Measurements from ENCODE around the gene POLR1A.

DNA sequence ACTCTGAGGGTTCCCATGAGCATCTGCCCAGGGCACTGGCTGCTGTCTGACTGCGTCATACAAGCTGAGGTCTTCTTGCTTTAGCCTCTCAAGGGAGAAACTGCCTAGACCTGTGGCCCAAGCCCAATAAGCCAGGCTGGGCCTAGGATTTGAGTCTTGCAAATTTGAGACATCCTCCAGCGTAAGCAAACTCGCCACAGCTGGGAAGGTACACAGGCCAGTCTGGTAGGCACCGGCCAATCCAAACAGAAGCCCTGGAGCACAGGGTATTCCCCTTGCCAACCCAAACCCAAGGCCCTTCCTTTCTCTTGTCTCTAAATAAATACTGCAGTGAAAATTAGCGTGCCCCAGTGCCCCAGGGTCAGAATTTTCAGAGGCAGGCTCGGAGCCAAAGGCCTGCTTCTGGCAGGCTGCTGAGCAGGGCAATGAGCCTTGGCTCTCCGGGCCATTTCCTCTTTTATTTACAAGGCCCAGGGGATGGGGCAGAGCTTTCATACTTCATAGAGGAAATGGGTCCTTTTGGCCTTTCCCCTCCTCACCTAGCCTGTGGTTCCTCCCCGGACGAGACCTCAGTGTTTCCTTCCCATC is 33.3 kb downstream of the POLR1A start:
- no peak for TF ChIP-seq EZH2 (IDR thresholded peaks at IDR 0.05; ENCODE audit: borderline replicate concordance, insufficient read depth, low read depth, low read length, poor library complexity, severe bottlenecking)
- TF ChIP-seq, protein P1, sequence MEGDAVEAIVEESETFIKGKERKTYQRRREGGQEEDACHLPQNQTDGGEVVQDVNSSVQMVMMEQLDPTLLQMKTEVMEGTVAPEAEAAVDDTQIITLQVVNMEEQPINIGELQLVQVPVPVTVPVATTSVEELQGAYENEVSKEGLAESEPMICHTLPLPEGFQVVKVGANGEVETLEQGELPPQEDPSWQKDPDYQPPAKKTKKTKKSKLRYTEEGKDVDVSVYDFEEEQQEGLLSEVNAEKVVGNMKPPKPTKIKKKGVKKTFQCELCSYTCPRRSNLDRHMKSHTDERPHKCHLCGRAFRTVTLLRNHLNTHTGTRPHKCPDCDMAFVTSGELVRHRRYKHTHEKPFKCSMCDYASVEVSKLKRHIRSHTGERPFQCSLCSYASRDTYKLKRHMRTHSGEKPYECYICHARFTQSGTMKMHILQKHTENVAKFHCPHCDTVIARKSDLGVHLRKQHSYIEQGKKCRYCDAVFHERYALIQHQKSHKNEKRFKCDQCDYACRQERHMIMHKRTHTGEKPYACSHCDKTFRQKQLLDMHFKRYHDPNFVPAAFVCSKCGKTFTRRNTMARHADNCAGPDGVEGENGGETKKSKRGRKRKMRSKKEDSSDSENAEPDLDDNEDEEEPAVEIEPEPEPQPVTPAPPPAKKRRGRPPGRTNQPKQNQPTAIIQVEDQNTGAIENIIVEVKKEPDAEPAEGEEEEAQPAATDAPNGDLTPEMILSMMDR (IDR thresholded peaks at IDR 0.05), result no peak
